Measurements from ENCODE around the gene SEMA6C.

Gene SEMA6C

DNA sequence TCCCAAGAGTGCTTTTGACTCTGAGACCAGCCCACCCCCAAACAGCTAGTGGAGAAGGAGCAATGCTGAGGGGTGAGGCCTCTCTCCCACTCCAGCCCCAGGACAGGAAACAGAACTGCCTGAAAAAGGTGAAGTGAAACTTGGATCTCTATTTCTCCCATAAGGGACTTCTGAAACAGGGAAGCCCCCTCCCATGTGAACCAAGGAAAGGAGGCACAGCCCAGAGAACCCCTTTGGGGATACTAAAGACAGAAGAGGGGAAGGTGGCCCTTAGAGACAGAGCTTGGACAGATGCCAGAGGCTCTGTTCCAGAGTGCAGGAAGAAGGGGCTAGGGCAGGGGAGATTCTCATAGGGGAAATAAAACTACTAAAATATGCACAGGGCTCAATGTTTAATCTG is 12.9 kb upstream of the SEMA6C start:
- no peak for DNase-seq (ENCODE audit: low read depth, low spot score)

DNA sequence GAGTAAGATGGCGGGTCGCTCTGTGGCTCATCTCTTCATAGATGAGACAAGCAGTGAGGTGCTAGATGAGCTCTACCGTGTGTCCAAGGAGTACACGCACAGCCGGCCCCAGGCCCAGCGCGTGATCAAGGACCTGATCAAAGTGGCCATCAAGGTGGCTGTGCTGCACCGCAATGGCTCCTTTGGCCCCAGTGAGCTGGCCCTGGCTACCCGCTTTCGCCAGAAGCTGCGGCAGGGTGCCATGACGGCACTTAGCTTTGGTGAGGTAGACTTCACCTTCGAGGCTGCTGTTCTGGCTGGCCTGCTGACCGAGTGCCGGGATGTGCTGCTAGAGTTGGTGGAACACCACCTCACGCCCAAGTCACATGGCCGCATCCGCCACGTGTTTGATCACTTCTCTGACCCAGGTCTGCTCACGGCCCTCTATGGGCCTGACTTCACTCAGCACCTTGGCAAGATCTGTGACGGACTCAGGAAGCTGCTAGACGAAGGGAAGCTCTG is 12.4 kb upstream of the SEMA6C start:
- no peak for DNase-seq (ENCODE audit: low read depth, low spot score)

DNA sequence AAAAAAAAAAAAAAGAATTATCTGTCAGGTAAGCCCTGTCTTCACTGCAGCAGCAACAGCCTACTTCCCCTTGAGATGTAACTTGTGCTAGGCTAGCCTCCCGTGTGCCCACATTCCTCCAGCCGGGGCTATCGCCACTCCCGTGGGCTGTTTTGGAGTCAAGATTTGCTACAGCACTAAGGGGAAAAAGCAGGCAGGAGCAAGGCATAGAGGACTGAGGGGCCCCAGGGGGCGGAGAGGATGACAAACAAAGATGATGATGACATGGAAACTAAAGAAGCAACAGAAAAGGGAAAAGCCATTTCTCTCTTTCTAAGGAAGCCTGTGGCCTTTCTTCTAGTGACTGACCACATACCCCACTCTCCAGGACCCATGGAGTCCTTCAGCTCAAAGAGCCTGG is 11.9 kb upstream of the SEMA6C start:
- no peak for DNase-seq (ENCODE audit: low read depth, low spot score)

DNA sequence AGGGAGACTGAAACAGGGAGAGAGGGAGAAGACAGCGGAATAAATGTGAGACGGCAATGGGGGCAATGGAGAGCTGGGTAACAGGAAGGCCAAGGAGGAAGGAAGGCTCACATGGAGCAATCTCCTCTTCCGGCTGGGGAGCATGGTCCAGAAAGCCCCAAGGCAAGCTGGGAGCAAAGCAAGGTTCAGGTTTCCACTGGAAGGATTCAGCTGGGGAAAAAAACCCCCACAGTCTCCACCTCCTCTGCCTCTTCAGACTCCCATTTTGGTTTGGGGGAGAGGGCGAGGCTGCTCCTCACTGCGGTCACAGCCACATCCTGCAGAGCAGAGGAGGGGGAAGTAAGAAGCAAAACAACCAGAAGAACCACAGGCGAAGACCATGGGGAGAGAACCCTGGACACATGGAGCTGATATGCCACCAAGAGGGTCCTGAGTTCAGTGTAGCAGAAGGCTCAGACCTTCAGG is 10.7 kb upstream of the SEMA6C start:
- DNase-seq (ENCODE audit: low read depth, low spot score), result no peak

DNA sequence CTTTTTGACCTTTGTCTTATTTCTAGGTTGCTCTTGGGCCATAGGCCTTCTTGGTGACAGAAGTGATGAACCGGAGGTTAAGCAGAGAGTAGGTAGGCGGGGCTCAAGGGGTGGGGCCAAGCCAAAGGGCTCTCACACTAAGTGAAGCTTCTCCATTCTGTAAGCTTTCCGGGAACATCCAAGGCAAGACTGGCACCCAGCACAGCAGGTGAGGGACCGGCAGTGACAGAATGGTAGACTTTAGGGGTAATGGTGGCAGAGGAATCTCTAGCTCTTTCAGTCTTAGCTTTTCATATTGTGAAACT is 10.0 kb upstream of the SEMA6C start, which contains the start of gene TNFAIP8L2:
Gene TNFAIP8L2 (plus strand): TSS at position 135 of the 305 bp plus-strand sequence. CDS start 2,049 bp downstream, outside the sequence.
- DNase-seq (ENCODE audit: low read depth, low spot score), result peak; percentile 48

DNA sequence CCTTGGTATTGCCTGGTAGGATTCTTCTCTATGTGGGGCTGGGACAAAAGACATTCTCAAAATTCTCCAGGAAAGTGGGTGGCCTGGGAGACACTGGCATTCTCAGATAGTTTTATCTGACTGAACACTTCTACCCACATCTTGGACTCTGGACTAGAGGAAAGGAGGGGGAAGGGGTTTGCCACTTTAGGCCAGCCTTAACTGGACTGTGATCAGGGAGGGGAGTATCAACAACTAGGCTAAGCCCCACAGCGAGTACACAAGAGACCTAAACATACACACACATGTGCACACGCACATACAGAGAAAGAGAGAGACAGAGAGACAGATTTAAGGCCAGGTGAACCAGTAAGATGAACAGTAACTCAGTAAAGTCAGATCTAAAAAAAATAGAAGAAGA is 1.2 kb upstream of the SEMA6C start:
- no peak for DNase-seq (ENCODE audit: low read depth, low spot score)

DNA sequence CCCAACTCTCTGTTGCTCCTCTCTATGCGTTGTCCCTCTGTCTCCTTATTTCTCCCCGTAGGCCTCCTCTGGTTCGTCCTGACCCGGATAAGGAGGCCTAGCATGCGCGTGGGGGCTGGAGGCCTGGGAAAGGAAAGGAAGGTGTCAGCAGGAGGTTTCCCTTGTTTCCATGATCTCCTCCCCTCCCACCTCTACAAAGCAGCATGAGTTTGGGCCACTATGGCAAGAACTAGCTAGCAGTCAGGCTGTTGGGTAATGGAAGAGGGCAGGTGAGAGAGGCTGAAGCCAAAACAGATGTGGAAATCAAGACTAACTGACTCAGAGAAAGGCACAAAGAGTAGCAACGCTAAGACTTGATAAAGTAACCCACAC is 687 bp upstream of the SEMA6C start:
- DNase-seq (ENCODE audit: low read depth, low spot score), result no peak

DNA sequence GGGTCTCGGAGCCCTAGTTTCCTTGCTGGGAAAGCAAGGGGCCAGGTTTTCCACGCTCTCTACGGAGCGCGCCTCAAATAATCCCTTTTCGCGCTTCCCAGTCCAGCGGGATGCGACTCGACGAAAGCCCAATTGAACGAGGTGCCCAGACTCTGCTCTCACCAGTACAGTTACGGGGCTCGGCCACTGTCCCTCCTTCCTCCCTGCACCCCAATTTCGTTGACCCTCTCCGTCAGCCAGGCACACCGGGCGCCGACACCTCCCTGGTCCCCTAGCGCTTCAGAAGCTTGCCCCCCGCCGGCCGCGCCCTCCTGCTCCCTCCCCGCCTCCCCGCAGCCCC is 389 bp downstream of the SEMA6C start:
- DNase-seq (ENCODE audit: low read depth, low spot score), result no peak

DNA sequence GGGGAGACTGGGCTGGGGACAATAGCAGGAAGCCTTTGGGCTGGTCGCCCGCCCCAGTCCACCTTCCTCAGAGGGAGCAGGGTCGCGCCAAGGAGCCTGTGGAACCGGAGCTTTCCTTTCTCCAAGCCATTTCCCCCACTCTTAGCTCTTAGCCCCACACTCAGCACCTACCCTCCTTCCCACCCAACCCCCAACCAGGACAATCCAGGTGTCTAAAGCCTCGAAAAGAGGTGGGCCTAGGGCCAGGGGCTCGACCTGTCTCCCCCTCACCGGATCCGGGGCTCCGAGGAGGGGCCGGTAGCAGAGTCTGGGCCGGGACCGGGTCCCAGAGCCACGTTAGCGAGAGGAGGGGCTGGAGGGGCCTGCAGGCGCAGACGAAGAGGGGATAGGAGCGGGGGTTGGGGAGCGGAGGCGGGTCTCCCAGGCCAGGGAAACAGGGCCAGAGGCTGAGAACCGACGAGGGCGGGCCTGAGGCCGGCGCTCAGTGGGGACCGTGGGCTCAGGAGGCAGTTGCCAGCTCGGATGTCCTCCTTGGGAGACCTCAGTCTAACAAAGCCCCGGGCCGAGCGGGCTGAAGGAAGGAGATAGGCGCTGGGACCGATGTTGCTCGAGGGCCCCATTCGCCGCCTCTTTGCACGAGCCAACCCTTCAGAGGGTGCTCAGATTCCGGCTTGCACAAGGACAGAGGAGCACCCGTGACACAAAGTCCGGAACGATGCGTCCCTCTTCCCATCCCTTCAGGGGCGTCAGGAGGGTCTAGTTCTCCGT is 943 bp downstream of the SEMA6C start:
- DNase-seq (ENCODE audit: low read depth, low spot score), result no peak

DNA sequence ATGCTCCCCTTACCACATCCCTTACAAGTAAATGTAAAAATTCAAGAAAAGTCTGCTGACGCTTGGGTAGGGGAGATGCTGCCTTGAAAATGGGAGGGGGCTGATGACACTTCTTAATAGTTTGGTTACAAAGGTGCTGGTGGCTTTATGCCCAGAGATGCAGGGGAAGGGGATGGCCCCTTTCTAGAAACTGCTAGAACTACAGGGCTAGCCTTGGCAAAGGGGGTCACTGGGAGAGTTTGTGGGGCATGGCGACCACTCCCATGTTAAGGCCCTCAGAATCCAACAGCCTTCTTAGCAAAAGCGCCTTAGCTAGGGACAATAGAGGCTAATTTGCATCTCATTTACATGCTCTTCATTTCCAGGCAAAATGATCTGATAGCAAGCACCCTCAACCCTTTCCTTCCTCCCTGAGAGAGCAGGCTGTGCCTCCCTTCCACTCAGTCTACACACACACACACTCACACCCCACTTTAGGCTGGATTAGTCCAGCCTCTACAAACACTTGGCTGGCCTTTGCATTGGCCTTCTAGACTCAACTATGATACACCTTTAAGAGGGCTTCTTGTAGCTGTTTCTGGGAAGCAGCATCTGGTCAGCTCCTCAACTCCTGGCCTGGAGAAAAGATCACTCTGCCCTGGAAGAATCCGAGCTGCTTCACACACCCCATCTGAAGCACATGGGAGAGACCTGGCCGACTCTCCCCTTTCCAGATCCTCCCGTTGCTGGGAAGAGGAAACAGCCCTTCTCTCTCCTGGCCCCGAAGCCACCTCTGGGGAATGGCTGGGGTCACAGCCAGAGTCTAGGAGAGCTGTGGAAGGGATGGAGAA is 1.7 kb downstream of the SEMA6C start:
- DNase-seq (ENCODE audit: low read depth, low spot score), result no peak

DNA sequence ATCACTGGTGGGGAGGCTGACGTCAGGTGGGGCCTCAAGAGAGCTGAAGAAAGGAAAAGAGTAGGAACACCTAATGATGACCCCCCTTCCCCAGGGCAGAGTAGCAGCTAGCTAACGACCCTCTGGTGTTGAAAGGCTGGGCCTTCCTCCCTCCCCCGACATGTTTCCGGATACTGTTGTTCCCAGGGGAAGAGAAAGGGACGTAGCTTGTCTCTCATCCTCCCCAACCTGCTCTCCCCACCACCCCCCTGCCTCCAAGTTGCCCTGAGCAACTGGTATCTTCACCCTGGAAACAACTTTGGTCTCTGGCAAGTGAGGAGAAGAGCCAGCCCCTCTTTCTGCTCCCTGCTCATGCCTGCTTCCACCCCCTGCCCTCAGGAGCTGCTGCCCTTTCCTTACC is 2.4 kb downstream of the SEMA6C start:
- DNase-seq (ENCODE audit: low read depth, low spot score), result no peak

DNA sequence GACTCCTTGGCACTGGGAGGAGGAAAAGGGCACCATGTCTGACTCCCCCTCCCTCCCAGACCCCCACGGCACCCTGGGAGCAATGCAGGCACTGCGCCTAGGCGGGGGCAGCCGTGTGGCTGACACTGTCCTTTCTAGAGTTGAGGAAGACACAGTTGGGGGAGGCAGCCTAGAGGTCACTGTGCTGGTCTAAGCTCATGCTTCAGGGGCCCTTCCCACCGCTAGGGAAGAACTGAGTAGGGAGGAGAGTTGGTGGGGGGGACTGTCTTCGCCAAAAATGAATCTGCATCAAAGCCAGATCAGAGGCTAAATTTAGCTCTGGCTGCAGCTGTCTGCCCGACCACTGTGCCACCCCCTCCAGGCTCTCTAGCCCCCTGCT is 3.4 kb downstream of the SEMA6C start:
- DNase-seq (ENCODE audit: low read depth, low spot score), result no peak

DNA sequence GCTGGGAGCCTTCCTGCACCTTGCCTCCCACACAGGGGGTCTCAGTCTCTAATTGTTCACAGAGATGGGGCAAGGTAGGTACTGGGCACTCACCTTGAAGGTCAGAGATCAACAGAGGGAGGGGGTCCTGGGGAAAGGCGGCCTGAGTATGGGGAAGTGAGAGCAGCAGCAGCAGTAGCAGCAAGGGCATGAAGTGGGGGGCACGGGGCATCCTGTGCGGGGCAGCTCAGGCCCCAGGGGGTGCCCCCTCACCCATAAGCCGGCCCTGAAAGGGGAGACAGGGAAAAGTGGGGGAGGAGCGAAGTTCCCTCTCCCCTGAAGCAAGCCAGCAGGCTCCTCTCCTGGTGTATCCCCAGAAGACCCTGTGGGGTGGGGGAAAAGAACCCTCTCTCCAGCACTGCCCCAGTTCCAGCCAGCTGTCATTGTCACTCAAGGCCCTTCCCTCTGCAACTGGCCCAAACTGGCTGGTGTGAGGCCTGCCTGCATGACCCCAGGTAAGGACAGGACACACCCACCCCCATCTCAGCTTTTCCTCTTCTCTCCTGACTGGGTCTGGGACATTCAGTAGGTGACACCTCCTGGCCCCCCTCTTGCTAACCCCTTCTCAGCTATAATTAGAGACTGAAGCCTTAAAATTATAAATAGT is 3.9 kb downstream of the SEMA6C start:
- DNase-seq (ENCODE audit: low read depth, low spot score), result no peak

DNA sequence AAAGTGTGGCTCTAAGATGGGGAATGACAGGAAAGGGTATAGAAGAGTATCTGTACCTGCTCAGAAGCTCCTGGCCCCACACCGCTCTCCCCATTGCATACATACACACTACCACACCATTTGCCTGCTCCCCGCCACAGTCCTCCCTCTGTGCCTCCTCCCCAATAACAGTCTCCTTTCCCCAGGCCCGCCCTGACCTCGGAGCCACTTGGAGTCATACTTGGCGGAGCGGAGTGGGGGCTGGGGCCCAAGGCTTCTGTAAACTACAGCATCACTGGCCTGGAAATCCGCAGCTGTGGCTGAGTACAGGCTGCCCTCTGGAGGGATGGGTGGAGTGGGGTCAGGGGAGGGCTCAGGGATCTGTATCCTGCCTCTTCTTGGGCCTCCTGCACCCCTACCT is 8.6 kb downstream of the SEMA6C start:
- DNase-seq (ENCODE audit: low read depth, low spot score), result no peak

DNA sequence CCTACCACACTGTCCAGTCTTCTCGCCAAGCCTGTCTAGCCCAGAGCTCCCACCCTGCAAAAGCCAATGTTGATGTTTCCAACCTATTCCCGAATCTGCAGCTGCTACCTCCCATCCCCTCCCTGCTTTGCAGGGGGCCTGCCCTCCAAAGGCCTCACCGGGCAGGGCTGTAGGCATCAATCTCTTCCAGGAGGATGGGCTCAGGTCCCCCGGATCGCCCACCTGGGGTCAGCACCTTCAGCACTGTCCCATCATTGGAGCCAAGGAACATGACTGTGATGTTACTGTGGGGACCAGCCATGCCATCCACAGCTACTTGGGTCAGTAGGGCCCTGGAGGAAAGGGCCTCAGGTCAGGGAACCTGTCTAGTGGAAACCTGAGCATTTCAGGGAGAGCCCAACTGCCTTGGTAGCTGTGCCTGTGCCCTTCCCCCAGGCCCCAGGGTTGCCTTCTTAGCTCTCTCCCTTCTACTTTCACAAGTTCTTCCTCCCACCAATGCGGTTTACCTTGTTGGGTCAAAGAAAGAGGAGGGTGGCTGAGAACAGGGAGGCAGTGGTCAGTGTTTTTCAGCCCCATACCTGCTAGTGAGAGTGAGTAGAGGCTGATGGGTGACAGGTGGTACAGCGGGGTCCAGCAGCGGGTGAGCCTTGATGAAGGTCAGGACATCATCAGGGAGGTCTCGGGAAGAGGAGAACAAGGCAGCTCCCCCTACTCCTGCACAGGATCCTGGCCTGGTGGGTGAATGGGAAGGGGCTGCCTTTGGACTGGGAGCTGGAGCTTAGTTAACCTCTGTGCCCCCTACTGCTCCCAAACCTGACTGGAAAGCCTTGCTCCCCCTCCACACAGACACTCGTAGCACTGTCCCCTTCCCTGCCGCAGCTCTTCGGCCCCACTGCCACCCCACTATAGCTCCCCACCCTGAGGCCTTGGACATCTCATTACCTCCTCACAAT is 10.7 kb downstream of the SEMA6C start:
- DNase-seq (ENCODE audit: low read depth, low spot score), result no peak

DNA sequence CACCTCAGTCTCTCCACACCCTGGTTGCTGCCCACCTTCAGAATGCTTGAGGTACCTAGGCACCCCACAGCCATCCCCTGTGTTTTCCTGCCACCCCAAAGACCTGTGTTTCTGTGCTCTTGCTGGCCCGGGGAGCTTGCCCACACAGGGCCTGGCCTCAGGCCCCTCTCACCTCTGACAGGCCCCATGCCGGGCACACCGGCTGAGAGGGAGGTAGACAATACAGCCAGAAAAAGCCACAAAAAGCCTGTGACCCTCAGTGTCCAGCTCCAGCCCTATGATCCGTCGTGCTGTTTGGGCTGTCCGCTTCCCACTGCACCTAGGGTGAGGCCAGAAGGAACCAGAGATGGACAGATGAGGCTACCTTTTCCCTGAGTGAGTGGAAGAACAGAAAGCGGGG is 11.4 kb downstream of the SEMA6C start:
- no peak for DNase-seq (ENCODE audit: low read depth, low spot score)

DNA sequence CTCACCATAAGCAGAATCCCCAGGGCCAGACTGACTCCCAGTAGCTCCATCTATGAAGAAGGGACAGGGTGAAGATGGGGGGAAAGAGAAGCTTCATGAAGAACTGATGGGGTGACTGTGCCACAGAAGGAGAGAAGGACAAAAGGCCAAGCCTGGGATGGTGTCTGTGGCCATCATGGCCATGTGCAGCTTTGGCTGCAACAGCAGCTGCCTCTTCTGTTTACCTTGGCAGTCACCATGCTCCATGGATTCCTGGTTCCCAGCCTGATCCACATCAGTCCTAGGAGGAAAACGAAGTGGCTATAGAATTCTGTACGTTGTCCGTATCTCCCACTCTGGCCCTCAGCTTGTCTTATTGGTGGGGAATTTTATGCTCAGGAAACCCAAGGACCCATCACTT is 12.0 kb downstream of the SEMA6C start:
- no peak for DNase-seq (ENCODE audit: low read depth, low spot score)

DNA sequence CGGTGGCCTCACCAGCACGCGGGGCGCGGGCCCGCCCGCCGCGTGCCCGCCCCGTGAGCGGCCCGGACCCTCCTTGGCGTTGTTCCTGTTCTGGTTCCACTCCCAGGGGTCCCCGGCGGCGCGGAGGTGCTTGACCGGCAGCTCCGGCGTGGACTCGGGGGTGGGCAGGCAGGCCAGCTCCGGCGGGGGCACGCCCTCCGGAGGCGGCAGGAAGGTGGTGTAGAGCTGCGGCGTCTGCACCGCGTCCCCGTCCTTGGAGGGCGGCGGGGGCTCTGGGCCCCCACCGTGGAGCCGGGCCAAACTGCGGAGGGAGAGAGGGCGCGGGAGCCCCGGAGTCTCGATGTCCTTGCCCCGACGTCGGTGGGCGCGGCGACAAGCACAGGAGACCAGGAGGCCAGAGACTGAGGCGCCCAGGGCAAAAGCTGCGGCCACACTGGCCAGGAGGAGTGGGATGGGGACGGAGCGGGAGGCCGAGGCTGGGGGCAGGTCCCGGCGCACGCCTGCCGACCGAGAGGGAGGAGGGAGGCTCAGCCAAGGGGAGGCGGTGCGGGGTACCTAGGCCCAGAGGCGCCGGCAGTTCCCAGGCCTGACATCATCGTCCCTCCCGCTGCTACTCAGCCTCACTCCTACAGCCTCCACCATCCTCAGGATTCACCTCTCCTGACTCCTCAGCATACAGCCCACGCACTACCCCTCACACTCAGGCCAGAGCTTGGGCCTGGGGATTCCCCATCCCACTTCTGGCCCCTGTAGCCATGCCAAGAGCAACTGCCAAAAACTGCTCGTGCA is 13.2 kb downstream of the SEMA6C start:
- no peak for DNase-seq (ENCODE audit: low read depth, low spot score)

DNA sequence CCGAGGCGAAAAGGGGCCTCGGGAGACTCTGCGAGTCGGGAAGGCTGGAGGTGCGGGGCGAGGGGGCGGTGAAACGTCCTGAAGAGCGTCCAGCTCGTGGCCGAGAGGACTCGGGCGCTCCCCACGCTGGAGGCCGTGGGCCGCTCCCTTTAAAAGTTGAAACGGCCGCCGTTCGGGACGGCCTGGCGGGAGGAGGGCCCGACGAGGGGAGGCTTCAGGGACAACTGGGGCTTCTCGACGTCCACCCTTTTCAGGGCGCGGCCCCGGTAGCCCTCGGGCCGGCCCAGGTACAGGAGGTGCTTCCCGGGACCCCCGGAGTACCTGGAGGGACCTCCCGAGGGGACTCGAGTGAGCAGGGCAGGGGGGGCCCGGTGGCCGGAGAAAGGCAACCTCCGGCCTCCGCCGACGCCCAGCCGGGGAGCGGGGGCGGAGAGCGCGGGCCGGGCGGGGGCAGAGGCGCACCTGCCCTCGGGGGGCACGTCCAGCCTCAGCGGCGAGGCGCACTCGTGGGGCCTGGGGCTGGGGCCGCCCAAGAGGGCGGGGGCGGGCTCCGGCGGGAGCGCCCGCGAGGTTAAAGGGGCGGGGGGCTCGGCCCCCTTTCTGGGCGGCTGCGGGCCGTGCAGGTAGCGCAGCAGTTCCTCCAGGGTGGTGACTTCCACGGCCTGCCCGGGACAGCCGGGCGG is 14.0 kb downstream of the SEMA6C start:
- no peak for DNase-seq (ENCODE audit: low read depth, low spot score)

DNA sequence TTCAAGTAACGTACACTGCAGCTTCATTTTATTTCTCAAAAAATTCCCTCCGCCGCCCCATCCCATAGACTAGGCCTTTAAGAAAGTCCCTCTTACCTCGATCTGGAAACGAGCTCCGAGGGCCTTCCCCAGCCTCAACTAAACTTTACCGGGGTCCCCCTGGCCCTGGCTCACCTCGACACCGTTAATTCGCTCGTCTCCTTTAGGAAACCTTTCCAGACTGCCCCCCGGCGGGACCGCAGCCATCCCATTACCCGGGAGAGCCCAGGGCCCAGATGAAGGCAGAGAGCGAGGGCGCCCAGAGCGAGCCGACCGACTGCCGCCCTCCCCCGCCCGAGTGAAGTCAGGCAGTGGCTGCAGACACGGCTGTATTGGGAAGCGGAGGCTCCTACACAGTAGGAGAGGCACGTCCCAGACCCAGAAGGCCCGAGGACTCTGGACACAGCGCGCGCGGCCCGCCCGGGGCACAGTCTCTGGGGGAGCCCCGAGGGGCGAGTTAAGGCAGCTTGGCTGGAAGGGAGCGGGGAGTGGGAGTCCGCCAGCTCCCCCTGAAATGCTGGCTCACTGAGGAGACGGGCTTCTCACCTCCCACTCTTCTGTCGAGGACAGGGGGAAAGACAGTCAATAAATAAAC is 14.6 kb downstream of the SEMA6C start:
- DNase-seq (ENCODE audit: low read depth, low spot score), result no peak

Measured in activated naive CD8-positive, alpha-beta T cell treated with anti-CD3 and anti-CD28 coated beads, Interleukin-2, amount 50 U/mL, for 16 hours (primary cell).